ENCODE data around the gene TENT4A.
A peak's percentile ranks its signal among the peaks of the same experiment; 100 is the strongest.

Gene TENT4A

GRCh38 chr5:6734243-6734700 is 21.0 kb downstream of the TENT4A start:
- FAIRE-seq = no peak
- no peak for TF ChIP-seq SPI1 (IDR thresholded peaks at IDR 0.05; ENCODE audit: low read depth, low read length)
- no peak for TF ChIP-seq POU2F2 (IDR thresholded peaks at IDR 0.05; ENCODE audit: low read depth, low read length)
- no peak for TF ChIP-seq PAX5 (IDR thresholded peaks at IDR 0.05; ENCODE audit: insufficient read depth, low read length, severe bottlenecking)
- TF ChIP-seq POLR2A (IDR thresholded peaks at IDR 0.05; ENCODE audit: low read depth, low read length) = no peak
- no peak for TF ChIP-seq POLR2AphosphoS5 (IDR thresholded peaks at IDR 0.05; ENCODE audit: low read depth, low read length)
- DNase-seq (ENCODE audit: insufficient read length, low spot score) = no peak

DNA sequence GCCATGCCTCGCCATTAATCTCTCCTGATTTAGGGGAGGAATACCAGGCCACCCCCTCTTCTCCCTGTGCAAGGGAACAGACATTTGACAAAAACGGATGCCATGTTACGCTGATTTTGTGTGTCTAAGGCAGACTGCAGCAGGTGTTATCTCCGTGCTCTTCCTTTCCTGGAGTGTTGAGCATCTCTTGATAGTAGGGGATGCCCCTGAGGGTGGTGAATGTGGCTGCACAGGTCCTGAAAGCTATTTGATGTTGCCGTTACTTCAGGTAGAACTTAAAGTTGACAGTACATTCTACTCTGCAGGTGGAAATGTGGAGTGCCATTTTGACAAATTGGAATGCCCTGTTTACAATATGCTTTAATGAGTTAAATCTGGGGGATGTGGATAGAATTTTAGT is 21.5 kb downstream of the TENT4A start:
- FAIRE-seq = no peak
- TF ChIP-seq POU2F2 (IDR thresholded peaks at IDR 0.05; ENCODE audit: low read depth, low read length) = no peak
- no peak for TF ChIP-seq PAX5 (IDR thresholded peaks at IDR 0.05; ENCODE audit: insufficient read depth, low read length, severe bottlenecking)
- TF ChIP-seq TAF1 (IDR thresholded peaks at IDR 0.05; ENCODE audit: low read depth, low read length) = no peak
- no peak for TF ChIP-seq POLR2AphosphoS5 (IDR thresholded peaks at IDR 0.05; ENCODE audit: low read depth, low read length)
- TF ChIP-seq POLR2A (IDR thresholded peaks at IDR 0.05; ENCODE audit: low read depth, low read length) = no peak
- no peak for TF ChIP-seq SPI1 (IDR thresholded peaks at IDR 0.05; ENCODE audit: low read depth, low read length)
- DNase-seq (ENCODE audit: insufficient read length, low spot score) = no peak

DNA sequence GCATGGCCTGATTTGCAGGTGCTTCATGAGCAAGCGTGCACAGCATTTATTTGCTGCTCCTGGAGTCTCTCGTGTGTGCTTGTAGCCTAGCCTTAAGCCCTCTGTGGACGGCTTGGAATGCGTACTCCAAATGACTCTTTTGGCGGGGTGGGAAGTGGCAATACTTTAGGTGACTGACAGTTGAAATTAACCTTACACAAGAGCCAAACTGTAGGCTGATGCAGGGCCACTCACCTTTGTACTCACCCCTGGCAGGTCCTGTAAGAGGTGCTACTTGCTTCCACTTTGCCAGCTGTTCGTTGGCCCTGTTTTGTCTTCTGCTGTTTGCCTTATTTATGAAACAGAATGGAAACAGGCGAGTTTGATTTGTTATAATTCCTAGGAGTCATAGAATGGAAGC is 22.9 kb downstream of the TENT4A start:
- FAIRE-seq (no peak), DNase-seq (ENCODE audit: insufficient read length, low spot score) (no peak)
- TF ChIP-seq SPI1 (IDR thresholded peaks at IDR 0.05; ENCODE audit: low read depth, low read length) (no peak), POU2F2 (IDR thresholded peaks at IDR 0.05; ENCODE audit: low read depth, low read length) (no peak), TAF1 (IDR thresholded peaks at IDR 0.05; ENCODE audit: low read depth, low read length) (no peak), POLR2A (IDR thresholded peaks at IDR 0.05; ENCODE audit: low read depth, low read length) (no peak), POLR2AphosphoS5 (IDR thresholded peaks at IDR 0.05; ENCODE audit: low read depth, low read length) (no peak), PAX5 (IDR thresholded peaks at IDR 0.05; ENCODE audit: insufficient read depth, low read length, severe bottlenecking) (no peak)

- TF ChIP-seq POLR2AphosphoS5 (IDR thresholded peaks at IDR 0.05; ENCODE audit: low read depth, low read length) = no peak
- TF ChIP-seq TAF1 (IDR thresholded peaks at IDR 0.05; ENCODE audit: low read depth, low read length) = no peak
- TF ChIP-seq SPI1 (IDR thresholded peaks at IDR 0.05; ENCODE audit: low read depth, low read length) = no peak
- no peak for TF ChIP-seq PAX5 (IDR thresholded peaks at IDR 0.05; ENCODE audit: insufficient read depth, low read length, severe bottlenecking)
- DNase-seq (ENCODE audit: insufficient read length, low spot score) (no peak), FAIRE-seq (no peak)
These were observed 23.4 kb downstream of the TENT4A start for GRCh38 chr5:6736524-6737042.

- DNase-seq (ENCODE audit: insufficient read length, low spot score) (no peak), FAIRE-seq (peak; percentile 81)
- TF ChIP-seq POLR2A (IDR thresholded peaks at IDR 0.05; ENCODE audit: low read depth, low read length) = no peak
- peak; percentile 92 for TF ChIP-seq SPI1 (IDR thresholded peaks at IDR 0.05; ENCODE audit: low read depth, low read length)
- peak; percentile 53; the same call in 1 of the 2 replicates for TF ChIP-seq POLR2AphosphoS5 (IDR thresholded peaks at IDR 0.05; ENCODE audit: low read depth, low read length)
- TF ChIP-seq POU2F2 (IDR thresholded peaks at IDR 0.05; ENCODE audit: low read depth, low read length) = peak; percentile 59; the same call in 1 of the 2 replicates
These were observed 24.1 kb downstream of the TENT4A start for GRCh38 chr5:6737043-6737941.

GRCh38 chr5:6739603-6740002 is 26.4 kb downstream of the TENT4A start:
- no peak for FAIRE-seq
- DNase-seq (ENCODE audit: insufficient read length, low spot score) = no peak
- TF ChIP-seq PAX5 (IDR thresholded peaks at IDR 0.05; ENCODE audit: insufficient read depth, low read length, severe bottlenecking) (no peak), POU2F2 (IDR thresholded peaks at IDR 0.05; ENCODE audit: low read depth, low read length) (no peak), TAF1 (IDR thresholded peaks at IDR 0.05; ENCODE audit: low read depth, low read length) (no peak), POLR2AphosphoS5 (IDR thresholded peaks at IDR 0.05; ENCODE audit: low read depth, low read length) (no peak), POLR2A (IDR thresholded peaks at IDR 0.05; ENCODE audit: low read depth, low read length) (no peak), SPI1 (IDR thresholded peaks at IDR 0.05; ENCODE audit: low read depth, low read length) (no peak)

DNA sequence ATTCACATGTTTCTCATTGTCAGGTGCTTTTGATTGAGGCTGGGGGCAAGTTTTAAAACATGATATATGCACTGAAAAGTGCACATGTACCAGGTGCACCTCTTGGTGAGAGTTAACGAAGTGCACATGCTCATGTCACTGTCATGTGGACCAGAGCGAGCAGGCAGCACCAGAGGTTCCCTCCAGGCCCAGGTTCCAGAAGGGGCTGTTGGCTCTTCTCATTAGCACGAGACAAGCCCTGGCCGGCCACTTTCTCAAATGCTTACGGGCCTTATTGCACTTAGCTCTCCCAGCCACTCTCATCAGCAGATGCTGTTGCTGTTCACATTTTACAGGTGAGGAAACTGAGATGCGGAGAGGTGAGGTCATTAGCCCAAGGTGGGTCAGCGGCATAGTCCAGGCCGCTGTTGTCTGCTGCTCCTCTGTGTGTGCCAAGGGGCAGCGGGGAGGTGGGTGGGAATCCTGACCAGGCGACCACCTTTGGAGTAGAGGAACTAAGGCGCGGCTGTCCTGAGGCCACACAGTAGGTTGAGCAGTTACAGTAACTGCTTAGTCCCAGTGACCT is 27.4 kb downstream of the TENT4A start:
- no peak for FAIRE-seq
- DNase-seq (ENCODE audit: insufficient read length, low spot score) = no peak
- TF ChIP-seq PAX5 (IDR thresholded peaks at IDR 0.05; ENCODE audit: insufficient read depth, low read length, severe bottlenecking) = no peak
- TF ChIP-seq POLR2AphosphoS5 (IDR thresholded peaks at IDR 0.05; ENCODE audit: low read depth, low read length) = no peak
- no peak for TF ChIP-seq TAF1 (IDR thresholded peaks at IDR 0.05; ENCODE audit: low read depth, low read length)
- no peak for TF ChIP-seq POLR2A (IDR thresholded peaks at IDR 0.05; ENCODE audit: low read depth, low read length)
- TF ChIP-seq POU2F2 (IDR thresholded peaks at IDR 0.05; ENCODE audit: low read depth, low read length) = no peak
- no peak for TF ChIP-seq SPI1 (IDR thresholded peaks at IDR 0.05; ENCODE audit: low read depth, low read length)

DNA sequence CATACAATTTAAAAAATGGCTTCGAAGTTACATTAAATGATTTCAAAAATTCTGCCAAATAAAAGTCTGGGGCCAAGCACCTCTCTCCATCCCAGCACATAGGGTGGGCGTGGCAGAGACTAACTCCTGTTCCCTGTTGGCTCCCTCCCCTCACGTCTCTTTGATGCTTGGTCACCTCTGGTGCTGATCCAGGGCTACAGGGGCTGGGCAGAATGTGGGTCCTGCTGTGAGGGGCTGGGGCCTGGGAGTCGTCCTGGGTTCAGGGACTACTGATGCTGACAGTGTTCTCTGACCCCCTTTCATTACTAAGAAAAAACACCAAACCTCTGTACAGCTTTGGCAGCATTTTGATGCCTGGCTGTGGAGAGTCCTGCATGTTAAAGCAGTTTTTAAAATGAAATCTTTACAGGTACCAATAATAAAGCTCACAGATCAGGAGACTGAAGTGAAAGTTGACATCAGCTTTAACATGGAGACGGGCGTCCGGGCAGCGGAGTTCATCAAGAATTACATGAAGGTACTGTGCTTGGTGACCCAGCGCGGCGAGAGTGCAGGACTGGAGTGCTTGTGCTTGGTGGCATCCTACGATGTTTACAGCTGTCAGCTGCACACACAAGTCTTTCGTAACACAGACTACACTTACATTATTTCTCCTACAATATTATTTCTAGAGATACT is 29.0 kb downstream of the TENT4A start:
- no peak for TF ChIP-seq POLR2AphosphoS5 (IDR thresholded peaks at IDR 0.05; ENCODE audit: low read depth, low read length)
- no peak for TF ChIP-seq PAX5 (IDR thresholded peaks at IDR 0.05; ENCODE audit: insufficient read depth, low read length, severe bottlenecking)
- TF ChIP-seq POU2F2 (IDR thresholded peaks at IDR 0.05; ENCODE audit: low read depth, low read length) = no peak
- no peak for TF ChIP-seq SPI1 (IDR thresholded peaks at IDR 0.05; ENCODE audit: low read depth, low read length)
- no peak for TF ChIP-seq POLR2A (IDR thresholded peaks at IDR 0.05; ENCODE audit: low read depth, low read length)
- no peak for TF ChIP-seq TAF1 (IDR thresholded peaks at IDR 0.05; ENCODE audit: low read depth, low read length)
- FAIRE-seq = no peak
- DNase-seq (ENCODE audit: insufficient read length, low spot score) = no peak

DNA sequence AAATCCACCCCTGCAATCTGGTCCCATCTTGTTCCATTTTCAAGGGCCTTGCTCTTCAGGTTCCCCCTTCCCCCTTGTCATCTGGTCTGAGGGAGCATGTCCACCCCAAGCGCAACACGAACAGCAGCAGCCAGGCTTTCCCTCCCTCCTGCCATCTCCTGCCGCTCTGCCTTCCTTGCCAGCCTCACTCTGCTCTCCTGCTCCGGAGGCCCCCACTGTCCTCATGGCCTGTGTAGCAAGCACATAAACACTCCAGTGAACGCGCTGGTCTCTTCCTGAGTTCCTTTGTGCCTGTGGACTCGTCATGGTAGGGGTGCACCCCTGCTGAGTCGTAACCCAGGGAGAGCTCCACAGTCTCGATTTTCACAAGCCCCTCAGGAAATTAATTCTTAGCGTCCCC is 29.9 kb downstream of the TENT4A start:
- FAIRE-seq = no peak
- TF ChIP-seq TAF1 (IDR thresholded peaks at IDR 0.05; ENCODE audit: low read depth, low read length) (no peak), POLR2A (IDR thresholded peaks at IDR 0.05; ENCODE audit: low read depth, low read length) (no peak), POU2F2 (IDR thresholded peaks at IDR 0.05; ENCODE audit: low read depth, low read length) (no peak), SPI1 (IDR thresholded peaks at IDR 0.05; ENCODE audit: low read depth, low read length) (no peak), PAX5 (IDR thresholded peaks at IDR 0.05; ENCODE audit: insufficient read depth, low read length, severe bottlenecking) (no peak), POLR2AphosphoS5 (IDR thresholded peaks at IDR 0.05; ENCODE audit: low read depth, low read length) (no peak)
- DNase-seq (ENCODE audit: insufficient read length, low spot score) = no peak

Measured in GM12891 (cell line).